DLD1 (cell line): Measurements from ENCODE around the gene AGFG2.
"Not testable (repeated sequence)": the region's sequence is repeated elsewhere in the genome, so short reads cannot be mapped to it uniquely, and the experiment has no call there.

Experiments used
- in situ Hi-C: cut with HindIII; loops from 2 replicates; pipeline ENCODE4 v1.10.0; 2017; ENCODE audit warnings: low sequenced_read_pairs

The AGFG2 gene

GRCh38 chr7:100519580-100519979, 19.4 kb upstream of the AGFG2 start:
- in situ Hi-C loops = no loop called here

GRCh38 chr7:100520138-100520537, 18.9 kb upstream of the AGFG2 start:
- in situ Hi-C loops = no loop called here

GRCh38 chr7:100521076-100521475, 17.9 kb upstream of the AGFG2 start:
- in situ Hi-C loops = no loop called here

GRCh38 chr7:100521909-100522593, 17.0 kb upstream of the AGFG2 start:
- in situ Hi-C loops = not testable (repeated sequence)

- in situ Hi-C loops = not testable (repeated sequence)
These were observed 15.8 kb upstream of the AGFG2 start for GRCh38 chr7:100523192-100523591.

GRCh38 chr7:100528108-100528866, 10.7 kb upstream of the AGFG2 start:
- in situ Hi-C loops = not testable (repeated sequence)

GRCh38 chr7:100532165-100533022, 6.6 kb upstream of the AGFG2 start:
- in situ Hi-C loops = no loop called here

GRCh38 chr7:100535982-100536381, 3.0 kb upstream of the AGFG2 start:
- in situ Hi-C loops = not testable (repeated sequence)

GRCh38 chr7:100536695-100537094, 2.3 kb upstream of the AGFG2 start:
- in situ Hi-C loops = not testable (repeated sequence)

- in situ Hi-C loops = no loop called here
These were observed 702 bp upstream of the AGFG2 start for GRCh38 chr7:100538348-100538653.

- in situ Hi-C loops = no loop called here
These were observed 518 bp downstream of the AGFG2 start for GRCh38 chr7:100539436-100540006.

GRCh38 chr7:100540073-100540723, 1.2 kb downstream of the AGFG2 start:
- in situ Hi-C loops = no loop called here

- in situ Hi-C loops = not testable (repeated sequence)
These were observed 2.3 kb downstream of the AGFG2 start for GRCh38 chr7:100541309-100541708.

GRCh38 chr7:100543586-100543985, 4.6 kb downstream of the AGFG2 start:
- in situ Hi-C loops = no loop called here

GRCh38 chr7:100544386-100544785, 5.4 kb downstream of the AGFG2 start:
- in situ Hi-C loops = no loop called here

- in situ Hi-C loops = no loop called here
These were observed 6.0 kb downstream of the AGFG2 start for GRCh38 chr7:100544967-100545359.

- in situ Hi-C loops = no loop called here
These were observed 6.5 kb downstream of the AGFG2 start for GRCh38 chr7:100545360-100546128.

- in situ Hi-C loops = no loop called here
These were observed 7.3 kb downstream of the AGFG2 start for GRCh38 chr7:100546129-100546925.
